GM19452 (cell line): ENCODE measurements around the gene UBIAD1.
A peak's percentile ranks its signal among the peaks of the same experiment; 100 is the strongest.
"Not testable (repeated sequence)": the region's sequence is repeated elsewhere in the genome, so short reads cannot be mapped to it uniquely, and the experiment has no call there.

Source experiments
- ATAC-seq: cut with Tn5 transposase; IDR thresholded peaks from one replicate; pipeline ENCODE4 v1.9.1; 2021; ENCODE audit not compliant: unreplicated experiment

The UBIAD1 gene, protein sequence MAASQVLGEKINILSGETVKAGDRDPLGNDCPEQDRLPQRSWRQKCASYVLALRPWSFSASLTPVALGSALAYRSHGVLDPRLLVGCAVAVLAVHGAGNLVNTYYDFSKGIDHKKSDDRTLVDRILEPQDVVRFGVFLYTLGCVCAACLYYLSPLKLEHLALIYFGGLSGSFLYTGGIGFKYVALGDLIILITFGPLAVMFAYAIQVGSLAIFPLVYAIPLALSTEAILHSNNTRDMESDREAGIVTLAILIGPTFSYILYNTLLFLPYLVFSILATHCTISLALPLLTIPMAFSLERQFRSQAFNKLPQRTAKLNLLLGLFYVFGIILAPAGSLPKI

GRCh38 chr1:11272832-11273594 is at the start of gene UBIAD1:
UBIAD1 (plus strand) TSS chr1:11273198; CDS start chr1:11273532, 334 bp downstream.
- ATAC-seq: peak; percentile 84

GRCh38 chr1:11227106-11228077 is 45.6 kb upstream of the UBIAD1 start:
- peak; percentile 61 for ATAC-seq

- no peak for ATAC-seq
These were observed 43.8 kb upstream of the UBIAD1 start for GRCh38 chr1:11229203-11229602.

DNA sequence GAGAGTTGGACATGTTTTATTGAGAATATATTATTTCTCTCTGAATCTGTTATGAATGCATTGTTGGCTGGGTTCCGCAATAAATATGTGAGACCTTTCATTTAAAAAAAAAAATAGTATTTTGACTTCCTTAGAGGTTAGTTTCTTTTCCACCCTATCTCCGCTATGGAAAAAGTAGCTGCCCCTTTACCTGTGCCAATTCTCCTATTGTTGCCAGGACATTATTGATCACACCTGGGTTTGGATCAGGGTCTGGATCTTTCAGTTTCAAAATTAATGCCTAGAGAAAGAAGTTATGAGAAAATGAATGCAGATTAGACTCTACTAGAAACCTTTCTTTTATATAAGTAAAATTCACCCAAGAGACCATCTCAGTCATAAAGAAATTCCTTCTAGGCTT is 39.8 kb upstream of the UBIAD1 start:
- no peak for ATAC-seq

- ATAC-seq: no peak
These were observed 35.6 kb upstream of the UBIAD1 start for GRCh38 chr1:11237356-11237755.

DNA sequence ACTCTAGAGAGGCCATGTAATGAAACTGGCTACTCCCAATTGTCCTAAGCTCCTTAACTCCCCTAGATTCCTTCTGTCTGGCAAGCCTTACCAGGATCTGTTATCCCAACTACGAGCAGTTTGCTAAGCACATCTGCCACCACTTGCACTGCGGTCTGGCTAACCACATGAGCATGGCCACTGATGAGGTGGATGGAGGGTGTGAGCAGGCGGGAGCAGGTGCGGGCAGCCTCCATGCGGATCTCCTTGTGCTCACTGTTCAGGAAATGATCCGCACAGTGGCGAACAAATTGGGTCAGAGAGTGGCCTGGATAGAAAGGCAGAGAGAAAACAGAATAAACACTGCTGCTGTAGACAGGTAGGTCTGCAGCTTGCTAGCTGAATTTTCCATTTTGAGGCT is 34.7 kb upstream of the UBIAD1 start:
- no peak for ATAC-seq

GRCh38 chr1:11245248-11245647 is 27.8 kb upstream of the UBIAD1 start:
- ATAC-seq: no peak

GRCh38 chr1:11245904-11246719 is 26.9 kb upstream of the UBIAD1 start:
- no peak for ATAC-seq

GRCh38 chr1:11248169-11248568 is 24.8 kb upstream of the UBIAD1 start:
- ATAC-seq: no peak

DNA sequence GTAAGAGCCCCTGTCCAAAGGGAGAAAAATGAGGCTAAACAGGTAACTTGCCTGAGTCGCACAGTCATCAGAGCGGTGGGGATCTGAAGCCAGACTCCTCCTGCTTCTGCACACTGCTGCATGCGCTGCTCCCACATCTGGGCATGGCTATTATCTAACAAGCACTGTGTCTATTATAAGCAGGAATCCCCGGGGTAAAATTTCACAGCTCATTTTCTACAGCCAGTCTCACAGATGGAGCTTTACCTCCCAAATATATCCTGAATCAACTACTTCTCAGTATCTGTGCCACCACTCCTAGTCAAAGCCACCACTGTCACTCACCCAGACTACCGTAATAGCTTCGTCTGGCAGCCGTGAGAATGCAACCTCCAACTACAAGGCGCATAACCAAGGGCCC is 20.5 kb upstream of the UBIAD1 start:
- ATAC-seq: no peak

- no peak for ATAC-seq
These were observed 19.8 kb upstream of the UBIAD1 start for GRCh38 chr1:11253226-11253625.

- no peak for ATAC-seq
These were observed 16.7 kb upstream of the UBIAD1 start for GRCh38 chr1:11256299-11256698.

DNA sequence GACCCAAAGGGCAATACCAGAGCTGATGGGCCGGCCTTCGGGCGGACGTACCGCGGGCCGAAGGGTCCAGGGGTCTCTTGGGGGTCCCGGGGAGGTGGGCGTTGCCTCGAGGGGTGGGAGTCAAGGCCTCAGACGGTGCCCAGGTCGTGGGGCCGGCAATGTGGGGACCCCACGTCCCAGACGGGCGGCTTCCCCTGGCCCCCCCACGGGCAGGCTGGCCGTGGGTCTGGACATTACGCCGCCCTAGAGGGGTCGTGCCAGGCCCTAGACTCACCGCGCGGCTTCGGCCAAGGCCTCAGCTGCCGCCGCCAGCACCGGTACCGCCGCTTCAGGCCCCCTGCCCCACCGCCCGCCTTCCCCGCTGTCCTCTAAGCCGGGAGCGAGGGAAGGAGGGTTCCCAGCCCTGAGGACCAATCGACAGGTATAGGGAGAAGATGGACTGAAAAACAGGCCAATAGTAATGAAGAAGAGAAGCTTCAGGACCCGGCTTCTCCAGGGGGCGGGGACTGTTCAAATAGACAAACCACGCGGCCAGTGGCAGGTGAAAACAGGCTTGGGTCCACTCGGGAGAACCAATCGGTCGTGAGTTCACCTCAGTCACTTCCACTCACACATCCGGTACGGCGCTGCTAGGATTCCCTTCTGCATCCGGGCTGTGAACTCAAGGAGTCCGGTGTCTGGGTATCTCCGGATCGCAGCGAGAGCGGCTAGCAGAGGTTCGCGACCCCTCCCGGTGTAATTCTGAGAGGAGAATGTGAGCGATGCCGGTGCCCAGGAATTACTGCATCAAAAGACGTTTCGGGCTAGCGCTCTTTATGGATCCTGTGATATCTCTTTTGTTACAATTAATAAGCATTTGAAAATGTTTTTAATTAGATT is 10.6 kb upstream of the UBIAD1 start, which contains the start of gene MTOR:
MTOR (minus strand) TSS at position 381 of the 879 bp plus-strand sequence. CDS start 3,142 bp downstream, outside the sequence.
- ATAC-seq: peak; percentile 98

- no peak for ATAC-seq
These were observed 6.5 kb upstream of the UBIAD1 start for GRCh38 chr1:11266268-11267074.

- ATAC-seq: not testable (repeated sequence)
These were observed 5.4 kb upstream of the UBIAD1 start for GRCh38 chr1:11267350-11268337.

GRCh38 chr1:11272544-11272831 is 510 bp upstream of the UBIAD1 start:
- no peak for ATAC-seq

GRCh38 chr1:11273595-11274234 is 717 bp downstream of the UBIAD1 start:
- peak; percentile 42 for ATAC-seq
